Stimulated activated CD4-positive, alpha-beta T cell treated with anti-CD3 and anti-CD28 coated beads, Interleukin-2, amount 100 ng/mL, for 48 hours (primary cell): ENCODE measurements around the gene KRTAP5-7.
"Not testable (repeated sequence)": the region's sequence is repeated elsewhere in the genome, so short reads cannot be mapped to it uniquely, and the experiment has no call there.

Experiments
- DNase-seq, 2 donors: peaks; one replicate each; pipeline ENCODE4 v3.0.0-alpha.2; 2020

The KRTAP5-7 gene

DNA sequence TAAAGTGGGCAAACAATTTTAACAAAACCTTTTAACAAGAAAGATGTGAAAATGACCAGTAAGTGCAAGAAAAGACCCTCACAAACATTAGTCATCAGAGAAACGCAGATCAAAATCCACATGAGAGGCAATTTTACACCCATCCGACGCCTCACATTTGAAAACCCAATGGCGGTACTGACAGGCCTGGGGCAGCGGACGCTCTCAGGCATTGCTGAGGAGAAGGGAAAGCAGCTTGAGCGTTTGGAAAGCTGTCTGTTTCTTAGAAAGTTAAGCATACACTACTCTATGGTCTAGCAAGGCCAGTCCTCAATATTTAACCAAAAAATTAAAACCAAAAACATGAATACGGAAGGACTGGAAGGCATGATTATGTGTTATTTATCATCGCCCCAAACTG is 8.8 kb downstream of the KRTAP5-7 start:
- no peak for DNase-seq

DNA sequence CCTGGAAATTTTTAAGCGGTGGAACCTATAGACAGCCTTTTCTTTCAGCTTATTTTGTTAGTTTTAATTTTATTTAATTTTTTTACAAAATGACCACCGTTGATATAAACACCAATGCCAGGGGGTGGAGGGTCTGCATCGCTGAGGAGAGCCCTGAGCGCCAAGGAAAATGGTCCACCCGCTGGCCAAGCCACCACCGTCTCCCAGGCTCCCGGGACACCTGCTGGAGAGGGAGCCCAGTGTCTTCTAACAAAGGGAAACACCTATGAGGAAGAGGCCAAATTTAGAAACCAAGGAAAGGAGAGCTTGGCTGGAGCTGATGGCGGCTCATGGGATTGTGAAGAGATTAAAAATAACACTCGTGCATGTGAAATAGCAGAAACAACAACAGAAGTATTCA is 10.5 kb downstream of the KRTAP5-7 start:
- DNase-seq, result no peak

DNA sequence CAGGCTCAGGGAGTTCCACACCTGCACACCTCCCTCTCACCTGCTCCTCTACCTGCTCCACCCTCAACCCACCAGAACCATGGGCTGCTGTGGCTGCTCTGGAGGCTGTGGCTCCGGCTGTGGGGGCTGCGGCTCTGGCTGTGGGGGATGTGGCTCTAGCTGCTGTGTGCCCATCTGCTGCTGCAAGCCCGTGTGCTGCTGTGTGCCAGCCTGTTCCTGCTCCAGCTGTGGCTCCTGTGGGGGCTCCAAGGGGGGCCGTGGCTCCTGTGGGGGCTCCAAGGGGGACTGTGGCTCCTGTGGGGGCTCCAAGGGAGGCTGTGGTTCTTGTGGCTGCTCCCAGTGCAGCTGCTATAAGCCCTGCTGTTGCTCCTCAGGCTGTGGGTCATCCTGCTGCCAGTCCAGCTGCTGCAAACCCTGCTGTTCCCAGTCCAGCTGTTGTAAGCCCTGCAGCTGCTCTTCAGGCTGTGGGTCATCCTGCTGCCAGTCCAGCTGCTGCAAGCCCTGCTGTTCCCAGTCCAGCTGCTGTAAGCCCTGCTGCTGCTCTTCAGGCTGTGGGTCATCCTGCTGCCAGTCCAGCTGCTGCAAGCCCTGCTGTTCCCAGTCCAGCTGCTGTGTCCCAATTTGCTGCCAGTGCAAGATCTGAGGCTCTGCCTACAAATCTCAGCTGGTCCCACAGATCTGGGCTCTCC is 11.1 kb downstream of the KRTAP5-7 start, which contains the start of gene KRTAP5-8:
TSS of gene KRTAP5-8 (plus strand) at position 49 of the 689 bp plus-strand sequence. CDS start at position 80, 31 bp downstream.
- DNase-seq, result not testable (repeated sequence)

DNA sequence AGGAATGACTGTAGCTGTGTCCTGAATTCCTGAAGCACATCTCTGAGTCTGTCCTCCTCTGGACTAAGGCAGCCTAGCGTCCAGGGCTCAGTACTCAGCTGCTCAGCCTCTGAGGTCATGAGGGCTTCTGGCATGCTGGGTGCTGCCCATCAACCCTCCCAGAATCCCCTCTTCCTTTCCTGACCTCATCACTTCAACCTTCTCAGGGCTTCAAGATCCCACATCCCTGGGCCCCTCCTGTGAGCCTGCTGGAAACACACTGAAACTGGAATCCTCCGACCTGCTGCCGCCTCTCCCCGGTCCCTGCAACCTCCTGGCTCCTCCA is 11.6 kb downstream of the KRTAP5-7 start:
- no peak for DNase-seq

DNA sequence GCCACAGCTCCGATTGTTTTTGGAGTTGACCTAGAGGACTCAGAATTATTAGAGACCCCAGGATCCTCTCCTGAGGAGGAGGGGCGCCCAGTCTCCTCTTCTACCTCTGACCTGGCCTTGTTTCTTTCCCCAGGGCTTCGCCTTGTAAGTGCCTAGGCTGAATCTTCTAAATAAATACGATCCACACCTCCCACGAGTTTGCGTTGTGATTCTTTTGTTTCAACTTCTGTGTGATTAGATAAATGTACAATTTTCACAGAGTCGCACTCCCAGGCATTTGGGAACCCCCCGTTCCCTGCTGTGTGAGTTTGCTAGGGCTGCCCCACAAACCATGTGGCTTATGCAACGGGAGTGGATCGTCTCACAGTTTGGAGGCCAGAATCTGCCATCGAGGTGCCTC is 11.9 kb downstream of the KRTAP5-7 start:
- DNase-seq, result no peak

DNA sequence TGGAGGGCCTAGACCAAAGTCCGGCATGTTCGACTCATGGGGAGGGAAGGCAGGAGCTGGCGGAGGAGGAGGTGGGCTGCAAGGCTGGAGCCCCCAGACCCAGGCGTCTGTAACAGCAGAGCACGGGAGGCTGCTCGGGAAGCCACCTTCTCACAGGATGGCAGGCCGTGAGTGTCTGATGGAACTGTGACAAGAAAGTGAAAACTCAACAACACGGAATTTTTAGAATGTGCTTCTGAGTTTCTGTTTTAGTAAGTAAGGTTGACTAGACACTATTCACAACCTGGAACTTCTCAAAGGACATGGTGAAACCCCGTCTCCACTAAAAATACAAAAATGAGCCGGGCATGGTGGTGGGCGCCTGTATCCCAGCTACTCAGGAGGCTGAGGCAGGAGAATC is 12.9 kb downstream of the KRTAP5-7 start:
- not testable (repeated sequence) for DNase-seq

DNA sequence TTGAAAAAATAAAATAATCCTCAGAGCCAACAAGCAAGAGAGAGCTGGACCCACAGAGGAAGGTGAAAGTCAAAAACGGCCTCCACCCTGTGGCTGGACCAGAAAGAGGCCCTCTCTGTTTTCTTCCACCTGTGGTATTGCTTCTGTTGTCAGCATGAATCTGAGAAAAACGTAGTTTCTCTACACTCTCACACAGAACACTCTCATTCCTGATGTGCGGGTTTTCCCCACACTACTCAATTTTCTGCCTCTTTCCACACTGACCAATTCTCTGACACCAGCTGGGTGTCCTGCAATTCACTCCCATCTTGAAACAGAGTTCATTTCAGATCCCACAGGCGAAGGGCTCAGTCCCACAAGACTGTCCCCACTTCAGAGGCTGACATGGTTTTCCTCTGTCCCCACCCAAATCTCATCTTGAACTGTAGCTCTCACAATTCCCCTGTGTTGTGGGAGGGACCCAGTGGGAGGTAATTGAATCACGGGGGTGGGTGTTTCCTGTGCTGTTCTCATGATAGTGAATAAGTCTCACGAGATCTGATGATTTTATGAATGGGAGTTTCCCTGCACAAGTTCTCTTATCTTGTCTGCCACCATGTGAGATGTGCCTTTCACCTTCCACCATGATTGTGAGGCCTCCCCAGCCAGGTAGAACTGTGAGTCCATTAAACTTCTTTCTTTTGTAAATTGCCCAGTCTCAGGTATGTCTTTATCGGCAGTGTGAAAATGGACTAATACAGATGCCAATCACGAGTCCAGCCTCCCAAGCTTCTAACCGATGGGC is 13.6 kb downstream of the KRTAP5-7 start:
- not testable (repeated sequence) for DNase-seq

DNA sequence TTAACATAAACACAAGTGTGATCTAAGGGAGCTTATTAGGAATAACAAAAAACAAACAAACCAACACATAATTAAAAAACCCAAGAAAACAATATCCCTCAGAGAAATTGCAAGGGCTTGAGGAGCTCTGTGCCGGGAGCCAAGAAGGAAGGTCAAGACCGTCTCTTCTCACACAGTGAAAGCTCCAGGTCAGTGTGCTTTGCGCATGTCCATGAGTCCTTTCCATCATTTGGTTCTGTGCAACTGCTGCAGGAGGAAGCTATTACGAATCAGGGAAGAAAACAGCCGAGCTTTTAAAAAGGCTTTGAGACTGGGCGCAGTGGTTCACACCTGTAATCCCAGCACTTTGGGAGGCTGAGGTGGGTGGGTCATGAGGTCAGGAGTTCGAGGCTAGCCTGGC is 15.3 kb downstream of the KRTAP5-7 start:
- DNase-seq, result no peak

DNA sequence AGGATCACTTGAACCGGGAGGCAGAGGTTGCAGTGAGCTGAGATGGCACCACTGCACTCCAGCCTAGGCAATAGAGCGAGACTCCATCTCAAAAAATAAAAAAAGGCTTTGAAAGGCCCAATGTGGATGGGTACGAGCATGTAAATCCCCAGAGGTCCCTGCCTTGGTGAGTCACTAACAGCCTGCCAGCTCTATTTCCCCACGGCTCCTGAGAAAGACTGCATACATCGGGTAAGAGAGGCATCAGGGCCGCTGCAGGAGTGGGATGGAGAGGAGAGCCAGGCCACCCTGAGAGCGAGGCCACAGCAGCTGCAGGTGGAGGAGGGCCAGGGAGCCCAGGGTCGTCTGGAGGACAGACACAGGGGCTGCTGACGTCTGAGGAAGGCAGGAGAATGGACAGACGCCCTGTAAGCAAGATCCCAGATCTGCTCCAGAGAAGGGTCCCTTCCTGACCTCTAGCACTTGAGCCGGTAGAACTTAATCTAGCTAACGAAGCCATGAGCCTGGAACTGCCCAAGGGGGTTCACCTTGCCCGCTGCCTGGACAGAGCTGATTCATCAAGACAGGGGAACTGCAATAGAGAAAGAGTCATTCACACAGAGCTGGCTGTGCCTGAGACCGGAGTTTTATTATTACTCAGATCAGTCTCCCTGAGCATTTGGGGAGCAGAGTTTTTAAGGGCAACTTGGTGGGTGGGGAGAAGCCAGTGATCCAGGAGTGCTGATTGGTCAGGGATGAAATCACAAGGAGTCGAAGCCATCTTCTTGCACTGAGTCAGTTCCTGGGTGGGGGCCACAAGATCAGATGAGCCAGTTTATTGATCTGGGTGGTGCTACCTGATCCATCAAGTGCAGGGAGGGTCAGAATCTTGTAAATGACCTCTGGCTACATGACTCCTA is 16.1 kb downstream of the KRTAP5-7 start:
- DNase-seq, result no peak

DNA sequence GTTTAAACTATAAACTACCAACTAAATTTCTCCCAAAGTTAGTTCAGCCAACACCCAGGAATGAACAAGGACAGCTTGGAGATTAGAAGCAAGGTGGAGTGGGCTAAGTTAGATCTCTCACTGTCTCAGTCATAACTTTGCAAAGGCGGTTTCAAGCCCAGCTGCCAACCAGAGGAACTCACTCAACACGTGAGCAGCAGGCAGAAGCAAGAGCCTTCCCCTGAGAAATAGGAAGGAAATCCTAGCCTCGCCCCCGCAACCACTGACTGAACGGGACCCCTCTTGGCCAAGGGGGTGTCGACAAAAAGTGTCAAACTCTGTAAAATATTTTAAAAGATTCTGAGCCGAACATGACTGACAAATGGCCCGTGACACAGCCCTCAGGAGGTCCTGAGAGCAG is 16.8 kb downstream of the KRTAP5-7 start:
- no peak for DNase-seq

DNA sequence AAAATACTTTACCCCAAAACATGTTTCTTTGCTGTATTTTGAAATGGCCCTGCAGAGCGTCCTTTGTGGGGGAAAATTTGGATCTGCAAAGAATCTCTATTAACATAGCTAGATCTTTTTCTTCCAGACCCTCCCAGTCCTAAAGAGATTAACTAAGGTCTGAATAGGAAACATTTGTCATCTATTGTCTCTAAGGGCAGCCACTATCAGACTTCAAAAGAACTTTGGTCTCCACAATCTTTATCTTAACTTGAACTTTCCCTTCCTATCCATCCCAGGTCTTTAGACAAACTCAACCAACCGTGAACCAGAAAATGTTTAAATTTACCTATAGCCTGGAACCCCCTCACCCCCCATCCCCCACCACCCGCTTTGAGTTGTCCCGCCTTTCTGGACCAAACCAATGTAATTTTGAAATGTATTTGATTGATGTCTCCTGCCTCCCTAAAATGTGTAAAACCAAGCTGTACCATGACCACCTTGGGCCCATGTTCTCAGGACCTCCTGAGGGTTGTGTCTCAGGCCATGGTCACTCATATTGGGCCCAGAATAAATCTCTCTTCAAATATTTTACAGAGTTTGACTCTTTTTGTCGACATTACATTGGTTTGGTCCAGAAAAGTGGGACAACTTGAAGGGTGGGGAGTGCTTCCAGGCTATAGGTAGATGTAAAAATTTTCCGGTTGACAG is 17.6 kb downstream of the KRTAP5-7 start:
- no peak for DNase-seq

DNA sequence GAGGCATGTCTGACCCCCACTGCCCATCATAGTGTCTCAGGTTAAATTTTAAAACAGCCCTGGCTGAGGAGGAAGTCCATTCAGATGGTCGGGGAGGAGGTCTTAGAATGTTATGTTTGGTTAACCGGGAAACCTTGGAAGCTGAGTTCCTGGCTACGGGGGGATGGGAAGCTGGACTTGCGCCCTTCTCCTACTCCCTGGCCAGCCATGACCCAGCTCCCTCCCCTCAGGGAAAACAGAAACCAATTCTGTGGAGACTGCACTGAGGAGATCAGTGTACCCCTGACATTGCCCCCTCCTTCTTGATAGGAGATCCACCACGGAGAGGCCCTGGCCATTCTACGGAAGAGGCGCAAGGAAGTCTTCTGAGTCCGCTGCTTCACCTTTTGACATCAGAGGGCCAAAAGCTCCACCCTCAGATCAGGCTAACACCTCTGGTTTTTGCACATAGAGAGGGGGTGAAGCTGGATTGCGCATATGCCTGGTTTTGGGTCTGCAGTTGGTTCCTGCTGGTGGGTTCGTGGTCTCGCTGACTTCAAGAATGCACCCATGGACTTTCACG is 18.4 kb downstream of the KRTAP5-7 start:
- DNase-seq, result no peak

DNA sequence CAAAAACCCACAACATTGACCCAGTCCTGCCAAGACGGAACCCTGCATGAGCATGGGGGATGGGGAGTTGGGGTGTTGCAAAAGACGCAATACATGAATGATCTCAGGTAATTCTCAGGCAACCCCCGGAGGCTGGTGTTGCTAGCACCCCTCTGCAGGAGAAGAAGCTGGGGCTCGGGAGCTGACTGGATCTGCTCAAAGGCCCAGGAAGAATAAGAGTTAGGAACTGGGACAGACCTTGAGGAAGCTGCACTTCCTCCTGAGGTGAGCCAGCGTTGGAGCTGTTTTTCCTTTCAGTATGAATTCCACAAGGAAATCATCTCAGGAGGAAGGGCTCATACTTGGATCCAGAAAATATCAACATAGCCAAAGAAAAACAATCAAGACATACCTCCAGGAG is 21.1 kb downstream of the KRTAP5-7 start, which contains the start of gene KRTAP5-9:
TSS of gene KRTAP5-9 (plus strand) at position 301 of the 400 bp plus-strand sequence. CDS start 238 bp downstream, outside the sequence.
- no peak for DNase-seq

DNA sequence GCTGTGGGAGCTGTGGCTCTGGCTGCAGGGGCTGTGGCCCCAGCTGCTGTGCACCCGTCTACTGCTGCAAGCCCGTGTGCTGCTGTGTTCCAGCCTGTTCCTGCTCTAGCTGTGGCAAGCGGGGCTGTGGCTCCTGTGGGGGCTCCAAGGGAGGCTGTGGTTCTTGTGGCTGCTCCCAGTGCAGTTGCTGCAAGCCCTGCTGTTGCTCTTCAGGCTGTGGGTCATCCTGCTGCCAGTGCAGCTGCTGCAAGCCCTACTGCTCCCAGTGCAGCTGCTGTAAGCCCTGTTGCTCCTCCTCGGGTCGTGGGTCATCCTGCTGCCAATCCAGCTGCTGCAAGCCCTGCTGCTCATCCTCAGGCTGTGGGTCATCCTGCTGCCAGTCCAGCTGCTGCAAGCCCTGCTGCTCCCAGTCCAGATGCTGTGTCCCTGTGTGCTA is 21.7 kb downstream of the KRTAP5-7 start:
- DNase-seq, result no peak

DNA sequence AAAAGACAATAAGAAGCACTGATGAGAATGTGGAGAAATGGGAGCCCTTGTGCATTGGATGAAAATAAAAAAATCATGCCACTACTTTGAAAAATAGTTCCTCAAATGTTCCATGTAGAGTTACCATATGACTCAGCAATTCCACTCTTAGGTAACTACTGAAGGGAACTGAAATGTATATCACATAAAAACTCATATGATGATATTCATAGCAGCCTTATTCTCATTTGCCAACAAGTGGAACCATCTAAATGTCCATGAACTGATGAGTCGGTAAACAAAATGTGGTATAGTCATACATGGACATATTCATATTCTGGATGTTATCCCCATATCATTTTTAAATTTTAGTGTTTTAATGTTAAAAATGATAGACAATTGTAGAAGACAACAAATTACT is 24.6 kb downstream of the KRTAP5-7 start:
- no peak for DNase-seq

DNA sequence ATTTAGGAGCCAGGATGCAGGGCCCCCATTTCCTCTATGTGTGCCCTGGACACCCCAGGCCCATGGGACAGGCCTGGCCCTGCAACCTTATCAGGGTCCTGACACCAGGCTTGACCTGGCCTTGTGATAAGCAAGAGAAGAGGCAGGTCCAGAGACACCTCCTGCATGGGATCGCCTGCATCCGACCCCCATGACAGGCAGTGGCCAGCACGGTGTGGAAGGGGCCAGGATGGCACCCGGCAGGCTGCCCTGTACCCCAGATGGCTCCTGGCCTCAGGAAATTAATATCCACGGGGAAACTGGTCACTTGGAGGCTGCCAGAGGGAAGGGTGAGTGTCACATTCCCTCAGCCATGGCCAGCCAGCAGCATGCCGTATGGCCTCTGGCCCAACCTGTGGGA is 27.9 kb downstream of the KRTAP5-7 start:
- DNase-seq, result no peak

DNA sequence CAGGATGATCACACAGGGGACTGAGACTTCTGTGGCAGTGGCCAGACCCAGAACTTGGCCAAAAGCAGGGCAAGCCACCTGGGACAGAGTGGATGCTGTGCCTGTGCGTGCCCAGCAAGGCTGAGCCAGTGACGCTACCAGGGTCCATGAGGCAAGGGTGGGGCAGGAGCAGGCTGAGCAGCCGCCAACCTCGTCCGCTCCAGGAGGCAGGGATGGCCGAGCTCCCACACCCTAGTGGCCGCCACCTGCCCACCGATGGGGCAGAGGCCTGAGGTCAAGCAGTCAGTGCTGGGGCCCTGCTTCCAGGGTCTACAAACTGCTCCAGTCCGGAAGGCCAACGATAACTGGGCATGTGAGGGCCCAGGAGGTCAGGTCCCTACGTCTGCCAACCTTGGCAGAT is 28.4 kb downstream of the KRTAP5-7 start:
- DNase-seq, result no peak

DNA sequence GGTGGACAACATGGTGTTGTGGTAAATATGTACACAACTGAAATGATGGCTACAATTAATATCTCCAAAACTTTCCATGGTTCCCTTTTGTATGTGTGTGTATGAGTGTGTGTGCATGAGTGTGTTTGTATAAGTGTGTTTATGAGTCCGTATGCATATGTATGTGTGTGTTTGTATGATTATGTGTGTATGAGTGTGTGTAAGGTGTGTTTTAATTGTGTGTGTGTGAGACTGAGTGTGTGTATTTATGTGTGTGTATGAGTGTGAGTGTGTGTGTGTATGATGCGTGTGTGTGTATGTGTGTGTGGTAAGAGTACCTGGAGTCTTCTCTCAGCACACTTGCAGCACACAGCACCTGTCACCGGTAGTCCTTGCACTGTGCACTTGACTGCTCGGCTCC is 29.0 kb downstream of the KRTAP5-7 start:
- no peak for DNase-seq

DNA sequence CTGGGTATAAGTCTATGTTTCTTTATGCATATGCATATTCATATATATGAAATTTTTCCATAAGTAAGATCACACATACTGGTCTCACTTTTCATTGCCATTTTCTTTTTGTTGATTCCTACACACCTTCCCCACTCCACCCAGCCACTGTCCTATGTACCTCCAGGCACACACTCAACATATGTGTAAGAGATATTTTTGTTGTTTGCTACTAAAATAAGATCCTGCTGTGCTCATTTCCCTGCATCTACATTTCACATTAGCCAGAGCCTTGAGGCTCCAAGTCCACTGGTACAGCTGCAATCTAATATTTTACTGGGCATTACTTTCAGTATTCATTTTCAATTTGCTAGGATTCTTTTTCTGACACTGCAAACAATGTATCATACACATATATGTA is 30.2 kb downstream of the KRTAP5-7 start:
- no peak for DNase-seq

DNA sequence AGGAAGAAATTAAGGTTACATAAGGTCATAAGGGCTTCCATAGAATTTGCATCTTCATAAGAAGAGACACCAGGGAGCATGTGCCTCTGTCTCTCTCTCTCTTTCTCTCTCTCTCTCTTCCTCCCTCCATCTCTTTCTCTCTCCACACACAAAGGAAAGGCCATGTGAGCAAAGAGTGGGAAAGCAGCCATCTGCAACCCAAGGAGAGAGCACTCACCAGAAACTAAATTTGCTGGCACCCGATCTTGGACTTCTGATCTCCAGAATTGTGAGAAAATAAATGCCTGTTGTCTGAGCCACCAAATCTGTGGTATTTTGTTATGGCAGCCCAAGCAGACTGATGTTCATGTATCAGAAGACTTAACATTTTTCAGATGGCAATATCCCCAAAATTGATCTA is 31.9 kb downstream of the KRTAP5-7 start:
- no peak for DNase-seq

DNA sequence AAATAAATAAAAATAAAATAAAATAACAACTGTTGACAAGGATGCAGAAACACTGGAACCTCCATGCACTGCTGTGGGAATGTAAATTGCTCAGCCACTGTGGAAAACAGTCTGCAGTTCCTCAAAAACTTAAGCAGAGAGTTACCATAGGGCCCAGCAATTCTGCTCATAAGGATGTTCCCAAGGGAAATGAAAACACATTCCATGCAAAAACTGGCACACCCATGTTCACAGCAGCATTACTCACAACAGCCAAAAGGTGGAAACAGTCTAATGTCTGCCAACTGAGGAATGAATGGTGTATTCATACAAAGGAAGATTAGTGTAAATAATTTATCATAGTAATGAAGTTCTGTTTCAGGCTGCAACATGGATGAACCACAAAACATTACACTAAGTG is 35.1 kb downstream of the KRTAP5-7 start:
- no peak for DNase-seq

DNA sequence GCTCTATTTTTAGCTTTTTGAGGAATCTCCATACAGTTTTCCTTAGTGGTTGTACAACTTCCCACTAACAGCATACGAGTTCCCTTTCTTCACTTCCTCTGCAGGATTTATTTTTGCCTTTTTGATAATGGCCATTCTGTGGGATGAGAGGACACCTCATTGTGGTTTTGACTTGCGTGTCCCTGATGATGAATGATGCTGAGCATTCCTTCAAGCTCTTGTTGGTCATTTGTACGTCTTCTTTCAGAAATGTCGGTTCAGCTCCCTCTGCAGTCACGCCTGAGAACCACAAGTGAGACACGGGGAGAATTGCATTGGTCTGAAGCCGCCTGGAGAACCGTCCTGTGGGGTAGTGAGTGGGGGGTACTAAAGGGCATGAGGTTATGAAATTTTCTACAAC is 36.3 kb downstream of the KRTAP5-7 start:
- peak in 1 of 2 donors; percentile 16 for DNase-seq
